Neural cell (in vitro differentiated cells): ENCODE measurements around the gene WDR49. TPM values are rescaled to one million over a fixed set of nuclear protein-coding genes. Genes with fewer than 3 reads are reported as not detected.

ENCODE experiments used
- H2AFZ ChIP-seq: fragments of 200-600, 300-800 bp; sonication (generic), shearing (Covaris generic); 2 replicates; pipeline ENCODE4 v1.6.0; 2014; ENCODE audit warnings: low read depth, mild to moderate bottlenecking, antibody characterized with exemption, low read length, moderate library complexity
- H3F3A ChIP-seq: fragments of 200-600 bp; shearing (Covaris generic); 2 replicates; pipeline ENCODE4 v1.6.1; 2016; ENCODE audit warnings: mild to moderate bottlenecking, moderate library complexity, mixed read lengths, antibody characterized with exemption, low read length; ENCODE audit not compliant: insufficient read depth, poor library complexity, severe bottlenecking
- H3K27ac ChIP-seq: fragments of 200-600, 300-800 bp; sonication (generic), shearing (Covaris generic); 2 replicates; pipeline ENCODE4 v1.5.1; 2014; ENCODE audit warnings: mild to moderate bottlenecking, low read length, moderate library complexity
- H3K27me3 ChIP-seq: fragments of 300-800, 200-600 bp; sonication (generic), shearing (Covaris generic); 2 replicates; pipeline ENCODE4 v1.6.0; 2014; ENCODE audit warnings: mild to moderate bottlenecking, low read depth, low read length, moderate library complexity; ENCODE audit not compliant: insufficient read depth
- H3K36me3 ChIP-seq: fragments of 300-800, 200-600 bp; sonication (generic), shearing (Covaris generic); 2 replicates; pipeline ENCODE4 v1.5.1; 2014; ENCODE audit warnings: mild to moderate bottlenecking, antibody characterized with exemption, low read length, moderate library complexity; ENCODE audit not compliant: insufficient read depth
- H3K4me2 ChIP-seq: fragments of 300-800, 200-600 bp; sonication (generic), shearing (Covaris generic); 2 replicates; pipeline ENCODE4 v1.6.0; 2014; ENCODE audit warnings: mild to moderate bottlenecking, low read length
- H3K4me3 ChIP-seq: fragments of 300-800, 200-600 bp; sonication (generic), shearing (Covaris generic); 2 replicates; pipeline ENCODE4 v1.5.1; 2014; ENCODE audit warnings: mild to moderate bottlenecking, low read length, moderate library complexity
- H3K79me2 ChIP-seq: fragments of 200-600 bp; shearing (Covaris generic); replicated peaks from 2 replicates; pipeline ENCODE4 v1.6.0; 2014; ENCODE audit warnings: mild to moderate bottlenecking, low read length, moderate library complexity; ENCODE audit not compliant: insufficient read depth
- H3K9ac ChIP-seq: fragments of 300-800, 200-600 bp; sonication (generic), shearing (Covaris generic); 2 replicates; pipeline ENCODE4 v1.6.1; 2016; ENCODE audit warnings: mild to moderate bottlenecking, low read length, mixed read lengths
- H3K9me2 ChIP-seq: fragments of 200-600 bp; shearing (Covaris generic); 2 replicates; pipeline ENCODE4 v1.6.1; 2016; ENCODE audit warnings: mild to moderate bottlenecking, low read length, mixed read lengths; ENCODE audit not compliant: insufficient read depth
- H3K9me3 ChIP-seq: fragments of 200-600, 300-800 bp; sonication (generic), shearing (Covaris generic); 2 replicates; pipeline ENCODE4 v1.6.1; 2016; ENCODE audit warnings: mild to moderate bottlenecking, mixed run types, low read length, moderate library complexity, mixed read lengths
- H4K20me1 ChIP-seq: fragments of 200-600 bp; shearing (Covaris generic); 2 replicates; pipeline ENCODE4 v1.6.1; 2016; ENCODE audit warnings: mild to moderate bottlenecking, mixed run types; ENCODE audit not compliant: insufficient read depth
- EP300 ChIP-seq: fragments of 450-650 bp; conservative IDR thresholded peaks from 2 replicates; pipeline ENCODE4 v1.6.1; 2014; ENCODE audit warnings: antibody characterized with exemption, mild to moderate bottlenecking, moderate library complexity; ENCODE audit not compliant: poor library complexity, severe bottlenecking
- EZH2 ChIP-seq: fragments of 200-600, 300-800 bp; shearing (Covaris generic), sonication (generic); IDR thresholded peaks from 2 replicates; pipeline ENCODE4 v1.6.1; 2014; ENCODE audit warnings: antibody characterized with exemption, low read length, borderline replicate concordance, mild to moderate bottlenecking; ENCODE audit not compliant: insufficient read depth, poor library complexity, severe bottlenecking
- MXI1 ChIP-seq: fragments of 450-650 bp; conservative IDR thresholded peaks from 2 replicates; pipeline ENCODE4 v1.6.1; 2014; ENCODE audit warnings: antibody characterized with exemption, mild to moderate bottlenecking; ENCODE audit not compliant: poor library complexity, severe bottlenecking
- POLR2AphosphoS5 ChIP-seq: IDR thresholded peaks from 2 replicates; pipeline ENCODE4 v1.6.1; 2012
- RAD21 ChIP-seq: fragments of 450-650 bp; conservative IDR thresholded peaks from 2 replicates; pipeline ENCODE4 v1.6.1; 2014; ENCODE audit warnings: antibody characterized with exemption, mild to moderate bottlenecking, moderate library complexity
- SMC3 ChIP-seq: fragments of 450-650 bp; conservative IDR thresholded peaks from 2 replicates; pipeline ENCODE4 v1.6.1; 2014; ENCODE audit warnings: antibody characterized with exemption, mild to moderate bottlenecking, moderate library complexity; ENCODE audit not compliant: poor library complexity
- TAF1 ChIP-seq: IDR thresholded peaks from 2 replicates; pipeline ENCODE4 v1.6.1; 2012; ENCODE audit warnings: low read depth
- polyA plus RNA-seq: library from polyadenylated mRNA; depleted of rRNA; stranded (reverse); fragments of >200 nt; gene quantifications from 2 replicates; pipeline ENCODE4 v1.2.3, GENCODE V29; 2014
- TF ChIP-seq, protein P1 (sequence below): IDR thresholded peaks from 2 replicates; pipeline ENCODE4 v1.6.1; 2012; ENCODE audit warnings: borderline replicate concordance
- TF ChIP-seq, protein P2 (sequence below): fragments of 450-650 bp; IDR thresholded peaks from 2 replicates; pipeline ENCODE4 v1.5.1; 2014; ENCODE audit warnings: antibody characterized with exemption, mild to moderate bottlenecking, moderate library complexity; ENCODE audit not compliant: poor library complexity, severe bottlenecking

The WDR49 gene
- polyA plus RNA-seq, 1 donor from 2014 or later, result 1.1 TPM

DNA sequence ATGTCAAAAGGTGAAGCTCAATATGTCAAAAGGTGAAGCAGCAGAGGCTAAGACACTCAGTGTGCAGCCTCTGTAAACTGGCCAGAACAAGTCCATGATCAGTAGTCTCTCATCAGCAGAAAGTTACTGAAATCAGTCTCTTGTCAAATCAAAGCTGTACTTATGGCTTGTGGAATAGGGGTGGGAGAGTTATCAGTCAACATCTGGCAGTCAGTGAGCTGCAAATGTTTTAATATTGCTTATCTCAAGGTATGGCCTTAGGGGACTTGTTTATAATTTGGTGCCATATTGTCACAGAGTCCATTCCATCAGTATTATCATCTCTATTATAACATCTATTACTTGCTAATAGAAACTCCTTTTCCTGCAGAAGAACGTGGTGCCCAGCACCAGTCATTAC is 14.9 kb upstream of the WDR49 start:
- H3K4me2 ChIP-seq, result no peak overlapping the region
- H3K9ac ChIP-seq, result no peak overlapping the region
- H3K4me3 ChIP-seq, result no peak overlapping the region
- H3K9me2 ChIP-seq, result no peaks in the 10 kb centered on the region
- TF ChIP-seq SMC3 (no peak), EP300 (no peak), TAF1 (no peak), RAD21 (no peak), MXI1 (no peak), EZH2 (no peak), POLR2AphosphoS5 (no peak)
- TF ChIP-seq, protein P1, sequence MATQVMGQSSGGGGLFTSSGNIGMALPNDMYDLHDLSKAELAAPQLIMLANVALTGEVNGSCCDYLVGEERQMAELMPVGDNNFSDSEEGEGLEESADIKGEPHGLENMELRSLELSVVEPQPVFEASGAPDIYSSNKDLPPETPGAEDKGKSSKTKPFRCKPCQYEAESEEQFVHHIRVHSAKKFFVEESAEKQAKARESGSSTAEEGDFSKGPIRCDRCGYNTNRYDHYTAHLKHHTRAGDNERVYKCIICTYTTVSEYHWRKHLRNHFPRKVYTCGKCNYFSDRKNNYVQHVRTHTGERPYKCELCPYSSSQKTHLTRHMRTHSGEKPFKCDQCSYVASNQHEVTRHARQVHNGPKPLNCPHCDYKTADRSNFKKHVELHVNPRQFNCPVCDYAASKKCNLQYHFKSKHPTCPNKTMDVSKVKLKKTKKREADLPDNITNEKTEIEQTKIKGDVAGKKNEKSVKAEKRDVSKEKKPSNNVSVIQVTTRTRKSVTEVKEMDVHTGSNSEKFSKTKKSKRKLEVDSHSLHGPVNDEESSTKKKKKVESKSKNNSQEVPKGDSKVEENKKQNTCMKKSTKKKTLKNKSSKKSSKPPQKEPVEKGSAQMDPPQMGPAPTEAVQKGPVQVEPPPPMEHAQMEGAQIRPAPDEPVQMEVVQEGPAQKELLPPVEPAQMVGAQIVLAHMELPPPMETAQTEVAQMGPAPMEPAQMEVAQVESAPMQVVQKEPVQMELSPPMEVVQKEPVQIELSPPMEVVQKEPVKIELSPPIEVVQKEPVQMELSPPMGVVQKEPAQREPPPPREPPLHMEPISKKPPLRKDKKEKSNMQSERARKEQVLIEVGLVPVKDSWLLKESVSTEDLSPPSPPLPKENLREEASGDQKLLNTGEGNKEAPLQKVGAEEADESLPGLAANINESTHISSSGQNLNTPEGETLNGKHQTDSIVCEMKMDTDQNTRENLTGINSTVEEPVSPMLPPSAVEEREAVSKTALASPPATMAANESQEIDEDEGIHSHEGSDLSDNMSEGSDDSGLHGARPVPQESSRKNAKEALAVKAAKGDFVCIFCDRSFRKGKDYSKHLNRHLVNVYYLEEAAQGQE, result no peak
- TF ChIP-seq, protein P2, sequence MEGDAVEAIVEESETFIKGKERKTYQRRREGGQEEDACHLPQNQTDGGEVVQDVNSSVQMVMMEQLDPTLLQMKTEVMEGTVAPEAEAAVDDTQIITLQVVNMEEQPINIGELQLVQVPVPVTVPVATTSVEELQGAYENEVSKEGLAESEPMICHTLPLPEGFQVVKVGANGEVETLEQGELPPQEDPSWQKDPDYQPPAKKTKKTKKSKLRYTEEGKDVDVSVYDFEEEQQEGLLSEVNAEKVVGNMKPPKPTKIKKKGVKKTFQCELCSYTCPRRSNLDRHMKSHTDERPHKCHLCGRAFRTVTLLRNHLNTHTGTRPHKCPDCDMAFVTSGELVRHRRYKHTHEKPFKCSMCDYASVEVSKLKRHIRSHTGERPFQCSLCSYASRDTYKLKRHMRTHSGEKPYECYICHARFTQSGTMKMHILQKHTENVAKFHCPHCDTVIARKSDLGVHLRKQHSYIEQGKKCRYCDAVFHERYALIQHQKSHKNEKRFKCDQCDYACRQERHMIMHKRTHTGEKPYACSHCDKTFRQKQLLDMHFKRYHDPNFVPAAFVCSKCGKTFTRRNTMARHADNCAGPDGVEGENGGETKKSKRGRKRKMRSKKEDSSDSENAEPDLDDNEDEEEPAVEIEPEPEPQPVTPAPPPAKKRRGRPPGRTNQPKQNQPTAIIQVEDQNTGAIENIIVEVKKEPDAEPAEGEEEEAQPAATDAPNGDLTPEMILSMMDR, result no peak
- H3F3A ChIP-seq, result no peaks in the 10 kb centered on the region
- H4K20me1 ChIP-seq, result no peaks in the 10 kb centered on the region
- H3K27ac ChIP-seq, result no peak overlapping the region
- H3K9me3 ChIP-seq, result no peaks in the 10 kb centered on the region
- no peaks in the 10 kb centered on the region for H3K36me3 ChIP-seq
- H2AFZ ChIP-seq, result no peak overlapping the region
- H3K79me2 ChIP-seq, result no peaks in the 10 kb centered on the region
- H3K27me3 ChIP-seq, result no peaks in the 10 kb centered on the region

DNA sequence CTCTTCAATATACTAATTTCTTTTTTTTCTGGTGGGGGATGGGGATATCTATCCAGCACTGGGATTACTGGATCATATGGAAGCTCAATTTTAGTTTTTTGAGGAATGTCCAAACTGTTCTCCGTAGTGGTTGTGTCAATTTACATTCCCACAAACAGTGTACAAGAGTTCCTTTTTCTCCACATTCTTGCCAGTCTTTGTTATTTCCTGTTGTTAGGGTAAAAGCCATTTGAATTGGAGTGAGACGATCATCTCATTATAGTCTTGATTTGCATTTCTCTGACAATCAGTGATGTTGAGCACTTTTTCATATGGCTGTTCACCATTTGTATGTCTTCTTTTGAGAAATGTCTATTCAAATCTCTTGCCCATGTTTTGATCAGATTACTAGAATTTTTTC is 12.8 kb upstream of the WDR49 start:
- no peaks in the 10 kb centered on the region for H3K36me3 ChIP-seq
- peak overlapping the region; percentile 49 for H3K4me3 ChIP-seq
- no peaks in the 10 kb centered on the region for H3K79me2 ChIP-seq
- H3K27ac ChIP-seq, result peak overlapping the region; percentile 64
- H3K9ac ChIP-seq, result no peak overlapping the region
- no peaks in the 10 kb centered on the region for H3K9me3 ChIP-seq
- H3K4me2 ChIP-seq, result no peak overlapping the region
- no peak for TF ChIP-seq RAD21
- no peak for TF ChIP-seq EP300
- TF ChIP-seq, protein P2, result no peak
- TF ChIP-seq EZH2, result no peak
- TF ChIP-seq, protein P1, result no peak
- TF ChIP-seq MXI1, result no peak
- TF ChIP-seq SMC3, result no peak
- TF ChIP-seq POLR2AphosphoS5, result no peak
- no peak for TF ChIP-seq TAF1
- no peaks in the 10 kb centered on the region for H3K27me3 ChIP-seq
- H3F3A ChIP-seq, result no peaks in the 10 kb centered on the region
- no peak overlapping the region for H2AFZ ChIP-seq
- H3K9me2 ChIP-seq, result no peaks in the 10 kb centered on the region
- H4K20me1 ChIP-seq, result no peaks in the 10 kb centered on the region
